Tracheal epithelial cell (primary cell): ENCODE measurements around the gene SYPL2. TPM values are rescaled to one million over a fixed set of nuclear protein-coding genes. Genes with fewer than 3 reads are reported as not detected.

Source experiments
- total RNA-seq: library from RNA; depleted of rRNA; stranded (reverse); fragments of >200 nt; gene quantifications from 2 replicates; pipeline ENCODE4 v1.2.1, GENCODE V29; 2014

The SYPL2 gene
- not detected in 2 replicates for total RNA-seq

GRCh38 chr1:109466452-109467300, at the start of gene SYPL2:
SYPL2 (plus strand) TSS chr1:109466546; CDS start chr1:109466844, 298 bp downstream.

DNA sequence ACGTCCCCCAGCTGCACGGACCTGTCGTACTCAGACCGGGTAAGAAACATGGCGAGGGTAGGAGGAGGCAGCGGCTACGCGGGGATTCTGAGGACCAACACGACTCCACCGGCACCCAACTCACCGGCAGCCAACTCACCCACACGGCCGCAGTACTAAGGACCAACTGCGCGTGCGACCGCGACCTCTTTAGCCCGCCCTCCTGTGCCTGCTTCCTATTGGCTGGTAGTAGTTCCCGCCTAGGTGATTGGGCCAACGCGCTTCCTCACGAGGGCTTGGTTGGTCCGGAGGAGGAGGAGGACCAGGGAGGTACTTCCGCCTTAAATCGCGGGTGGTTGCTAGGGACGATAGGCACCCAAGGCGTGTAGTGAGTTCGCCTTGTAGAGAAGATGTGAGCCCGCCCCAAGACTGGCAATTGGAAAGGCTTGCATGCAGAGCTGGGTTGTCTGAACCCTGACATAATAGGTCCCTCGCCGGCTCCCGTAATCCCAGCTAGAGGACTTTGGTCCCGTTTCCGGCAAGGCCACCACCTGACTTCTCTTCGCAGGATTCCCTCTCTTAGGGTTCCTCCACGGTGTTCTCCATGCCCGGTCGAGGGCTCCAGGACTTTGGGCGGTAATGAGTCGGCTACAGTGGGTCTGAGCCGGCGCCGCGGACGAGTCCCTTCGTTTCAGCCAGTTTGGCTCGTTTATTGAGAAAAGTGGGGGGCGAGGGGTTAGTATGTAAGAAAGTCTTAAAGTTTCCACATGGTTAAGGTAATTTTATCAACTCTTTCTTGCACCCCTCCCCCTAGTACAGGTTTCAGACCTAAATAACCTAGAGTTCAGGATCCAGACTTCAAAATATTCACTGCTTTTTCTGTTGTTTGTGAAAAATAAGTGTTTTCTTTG, 39.8 kb upstream of the SYPL2 start, which contains the start of gene PSMA5:
TSS of gene PSMA5 (minus strand) at position 168 of the 890 bp plus-strand sequence. CDS start at position 50, 118 bp downstream.

GRCh38 chr1:109483672-109484518, 17.5 kb downstream of the SYPL2 start, which contains the start of gene ATXN7L2:
ATXN7L2 (plus strand) TSS chr1:109483905; CDS start chr1:109483954, 49 bp downstream.

DNA sequence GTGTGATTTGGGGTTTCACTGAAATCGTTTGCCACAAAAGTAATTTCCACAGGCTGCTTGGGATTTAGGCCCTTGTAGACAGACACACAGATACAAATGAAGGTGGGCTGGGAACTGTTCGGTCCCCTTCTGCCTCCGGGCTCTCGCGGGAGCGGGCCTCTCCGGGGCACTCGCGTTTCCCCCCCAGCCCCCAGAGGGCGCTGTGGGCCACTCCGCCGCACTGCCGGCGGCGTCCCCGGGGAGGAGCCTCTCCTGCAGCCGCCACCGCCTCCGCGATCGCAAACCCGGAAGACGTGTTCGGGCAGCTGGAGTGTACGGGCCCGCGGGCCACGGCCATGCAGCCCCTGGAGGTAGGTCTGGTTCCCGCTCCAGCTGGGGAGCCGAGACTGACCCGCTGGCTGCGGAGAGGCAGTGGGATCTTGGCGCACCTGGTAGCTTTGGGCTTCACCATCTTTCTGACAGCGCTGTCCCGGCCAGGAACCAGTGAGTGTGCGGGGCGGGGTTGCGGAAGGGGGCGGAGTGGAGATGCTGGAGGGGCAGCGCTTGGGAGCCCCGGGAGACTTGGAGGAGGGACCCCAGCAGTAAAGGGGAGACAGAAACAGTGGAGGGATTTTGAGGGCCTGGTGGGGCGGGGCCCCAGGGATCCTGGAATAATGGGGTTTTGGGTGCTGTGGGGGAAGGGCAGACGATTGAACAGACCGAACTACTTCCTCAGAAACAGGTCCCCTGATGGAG, 27.6 kb downstream of the SYPL2 start, which contains the start of gene CYB561D1:
TSS of gene CYB561D1 (plus strand) at position 290 of the 735 bp plus-strand sequence. CDS start at position 336, 46 bp downstream.

GRCh38 chr1:109509176-109510134, 43.1 kb downstream of the SYPL2 start, which contains the start of gene AMIGO1:
AMIGO1 (minus strand) TSS chr1:109509727; CDS start chr1:109508912, 815 bp downstream.

Other genes with a start within 250 kb of the SYPL2 start
- gene CELSR2, start 217.0 kb upstream of the SYPL2 start, total RNA-seq = 28.4 and 29.6 TPM in 2 replicates
- 0.48 and 1.1 TPM in 2 replicates for gene PSRC1, start 183.4 kb upstream of the SYPL2 start, total RNA-seq
- gene MYBPHL, start 159.5 kb upstream of the SYPL2 start, total RNA-seq = 0.24 TPM in 1 of 2 replicates, not detected in the other
- 14.9 and 16.4 TPM in 2 replicates for gene SORT1, start 68.6 kb upstream of the SYPL2 start, total RNA-seq
- gene PSMA5, start 40.1 kb upstream of the SYPL2 start, total RNA-seq = 37.5 and 49.4 TPM in 2 replicates
- 0.96 and 1.1 TPM in 2 replicates for gene ATXN7L2, start 17.4 kb downstream of the SYPL2 start, total RNA-seq
- gene CYB561D1, start 27.5 kb downstream of the SYPL2 start, total RNA-seq = 4.5 and 4.8 TPM in 2 replicates
- gene AMIGO1, start 43.2 kb downstream of the SYPL2 start, total RNA-seq = 0.48 and 0.64 TPM in 2 replicates
- not detected in 2 replicates for gene GPR61, start 73.3 kb downstream of the SYPL2 start, total RNA-seq
- 13.4 and 20.2 TPM in 2 replicates for gene GNAI3, start 82.1 kb downstream of the SYPL2 start, total RNA-seq
- 0.64 TPM in 1 of 2 replicates, not detected in the other for gene GNAT2, start 153.1 kb downstream of the SYPL2 start, total RNA-seq
- gene AMPD2, start 153.3 kb downstream of the SYPL2 start, total RNA-seq = 31.6 and 31.8 TPM in 2 replicates
- gene GSTM4, start 189.6 kb downstream of the SYPL2 start, total RNA-seq = 2.3 and 6.3 TPM in 2 replicates
- 1.9 and 3.6 TPM in 2 replicates for gene GSTM2, start 201.5 kb downstream of the SYPL2 start, total RNA-seq
- gene GSTM1, start 221.3 kb downstream of the SYPL2 start, total RNA-seq = 0.96 and 5.1 TPM in 2 replicates
- not detected in 2 replicates for gene GSTM5, start 245.7 kb downstream of the SYPL2 start, total RNA-seq